CD4-positive, alpha-beta T cell treated with Interleukin-6 for 4 hours (primary cell): ENCODE data around the gene S100PBP.

ENCODE experiments used
- DNase-seq: peaks from one replicate; pipeline ENCODE4 v3.0.0-alpha.2; 2020; ENCODE audit warnings: mixed read lengths

Gene S100PBP

DNA sequence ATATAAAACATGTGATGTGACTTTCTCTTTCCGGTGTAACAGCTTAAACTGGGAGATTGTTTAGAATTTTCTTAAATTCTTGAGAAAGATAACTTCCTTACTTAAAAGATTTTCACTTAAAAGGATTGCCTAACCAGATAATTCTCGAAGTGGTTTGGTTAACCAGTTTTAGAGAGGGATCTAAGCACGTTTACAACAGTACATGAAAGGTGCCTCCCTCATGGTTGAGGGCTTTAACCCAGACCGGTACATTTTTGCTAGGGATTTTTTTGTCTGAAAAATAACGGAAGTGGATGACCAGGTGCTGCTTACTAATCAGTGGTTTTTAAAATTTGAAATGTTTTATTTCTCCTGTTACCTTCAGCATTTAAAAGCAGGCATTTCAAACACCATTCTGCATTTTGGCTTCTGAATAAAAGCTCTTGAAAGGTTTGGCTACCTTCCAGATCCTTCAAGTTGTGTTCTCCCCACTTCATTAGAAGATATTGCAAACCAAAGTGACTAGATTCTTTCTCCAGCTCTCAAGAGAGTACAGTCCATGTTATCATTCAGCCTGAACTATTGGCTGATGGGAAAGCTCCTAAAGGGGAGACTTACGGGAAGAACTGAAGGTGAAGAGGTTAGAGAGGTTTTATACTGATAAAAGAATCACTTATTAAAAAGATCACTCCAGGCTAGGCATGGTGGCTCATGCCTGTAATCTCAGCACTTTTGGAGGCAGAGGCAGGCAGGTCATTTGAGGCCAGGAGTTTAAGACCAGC lies 12.8 kb downstream of the S100PBP start:
- DNase-seq: no peak

DNA sequence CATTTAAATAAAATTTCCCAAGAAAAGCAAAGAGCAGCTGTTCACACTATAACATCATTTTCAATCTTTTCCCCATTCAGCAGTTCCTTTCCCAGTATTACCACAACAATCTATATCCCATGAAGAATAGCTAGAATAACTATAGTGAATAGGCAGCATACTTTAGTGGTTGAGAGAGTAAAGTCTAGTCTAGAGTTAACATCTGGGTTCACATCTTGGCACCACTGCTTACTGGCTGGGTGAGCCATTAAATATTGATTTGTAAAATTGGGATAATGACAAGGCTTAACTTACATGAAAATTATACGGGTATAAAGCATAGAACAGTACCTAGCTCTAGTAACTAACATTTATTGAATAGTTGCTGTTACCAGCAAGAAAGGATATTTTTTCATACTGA lies 14.4 kb downstream of the S100PBP start:
- no peak for DNase-seq

DNA sequence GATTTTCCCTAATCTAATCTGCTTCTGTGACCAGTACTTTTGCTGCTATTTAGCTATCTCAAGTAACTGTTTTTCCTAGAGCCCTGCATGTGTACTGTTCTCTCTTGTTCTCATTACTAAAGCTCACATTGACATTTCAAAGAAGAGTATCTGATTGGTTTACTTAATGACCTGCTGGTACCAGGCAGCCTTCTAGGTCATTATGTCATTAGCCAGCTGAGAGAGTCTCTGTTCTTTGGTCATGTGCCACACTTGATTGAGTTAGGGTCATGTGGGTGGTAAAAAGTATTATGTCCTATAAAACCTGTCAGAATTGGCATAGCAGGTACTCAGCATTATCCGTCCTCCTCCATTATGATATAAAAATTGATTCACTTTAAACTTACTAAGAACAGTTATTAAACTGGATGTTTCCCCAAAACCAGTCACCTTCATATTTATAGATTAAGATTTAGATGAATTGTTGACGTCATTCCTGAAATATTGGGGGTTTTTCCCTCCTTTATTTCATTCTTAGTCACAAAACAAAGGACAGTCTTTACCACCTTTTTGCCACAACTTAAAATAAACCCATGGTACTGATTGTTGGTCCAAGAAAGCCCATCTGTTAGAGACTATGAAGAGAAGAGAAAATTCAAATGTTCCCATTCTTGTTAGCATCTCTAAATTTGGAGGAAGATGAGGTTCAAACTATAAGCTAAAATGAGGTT lies 31.1 kb downstream of the S100PBP start:
- no peak for DNase-seq

DNA sequence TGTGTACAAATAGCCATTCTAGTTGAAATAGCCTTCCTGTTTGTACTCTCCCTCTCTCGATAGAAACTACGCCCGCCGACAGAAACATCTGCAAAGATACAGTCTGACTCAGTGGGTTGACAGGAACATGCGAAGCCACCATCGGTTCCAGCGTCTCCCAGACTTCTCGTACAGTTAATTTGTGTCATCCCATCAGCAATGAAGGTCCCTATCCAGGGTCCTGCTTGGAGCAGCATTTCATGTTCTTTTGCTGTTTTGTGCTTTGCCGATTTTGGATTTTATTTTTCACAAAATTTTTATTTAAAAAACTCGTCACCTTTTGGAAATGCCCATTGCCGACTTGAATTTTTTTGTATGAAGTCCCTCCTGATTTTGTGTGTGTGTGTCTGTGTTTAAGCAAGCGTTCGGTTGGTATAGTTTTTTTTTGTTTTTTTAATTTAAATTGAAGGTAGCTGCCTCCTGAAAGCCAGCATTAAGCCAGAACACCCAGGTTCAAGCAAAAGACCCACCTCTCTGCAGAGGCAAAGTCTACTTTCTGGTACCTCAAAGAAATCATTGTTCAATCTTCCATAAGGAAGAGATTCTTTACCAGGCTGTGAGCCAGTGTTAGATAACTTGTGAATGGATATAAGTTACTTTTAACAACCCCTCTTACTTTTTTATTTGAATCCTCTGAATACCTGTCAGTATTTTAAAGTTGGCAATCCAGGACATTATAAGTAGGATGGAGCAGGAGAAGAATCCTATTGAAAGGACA lies 38.6 kb downstream of the S100PBP start:
- no peak for DNase-seq

DNA sequence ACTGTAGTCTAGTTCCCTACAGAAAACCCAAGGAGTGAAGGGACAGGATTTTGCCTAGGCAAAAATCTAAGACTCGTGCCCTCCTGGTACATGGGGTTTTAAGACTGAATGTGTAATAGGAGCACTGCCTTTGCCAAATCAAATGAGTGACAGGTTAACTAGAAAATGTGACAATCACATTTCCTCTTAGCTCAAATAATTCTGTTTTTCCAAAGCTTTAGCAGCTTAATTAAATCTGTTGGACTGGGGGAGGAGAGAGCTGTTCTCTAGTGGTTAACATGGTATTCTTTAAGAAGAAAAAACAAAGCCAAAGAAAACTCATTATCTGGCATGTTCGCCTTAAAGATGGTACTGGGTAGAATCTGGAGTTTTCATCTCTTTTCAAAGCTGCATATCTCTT lies 40.7 kb downstream of the S100PBP start:
- no peak for DNase-seq

DNA sequence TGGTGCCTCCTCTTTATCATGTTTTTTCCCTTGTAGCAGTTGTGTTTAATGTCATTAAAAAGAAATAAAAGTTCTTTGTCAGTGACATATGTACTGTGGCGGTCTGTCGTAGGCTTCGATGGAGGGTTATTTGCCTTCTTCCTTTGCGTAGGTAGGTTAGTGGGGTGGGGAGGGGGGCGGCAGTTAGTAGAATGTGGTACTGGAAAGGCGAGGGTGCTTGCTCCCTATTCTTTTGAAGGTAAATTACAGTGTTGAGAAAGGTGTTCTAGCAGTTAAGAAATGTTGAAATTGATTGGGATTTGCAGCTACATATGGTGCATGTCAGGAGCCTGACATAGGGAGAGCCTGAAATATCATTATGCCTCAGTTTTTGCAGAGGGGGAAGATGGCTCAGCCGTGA lies 41.3 kb downstream of the S100PBP start:
- DNase-seq: no peak

DNA sequence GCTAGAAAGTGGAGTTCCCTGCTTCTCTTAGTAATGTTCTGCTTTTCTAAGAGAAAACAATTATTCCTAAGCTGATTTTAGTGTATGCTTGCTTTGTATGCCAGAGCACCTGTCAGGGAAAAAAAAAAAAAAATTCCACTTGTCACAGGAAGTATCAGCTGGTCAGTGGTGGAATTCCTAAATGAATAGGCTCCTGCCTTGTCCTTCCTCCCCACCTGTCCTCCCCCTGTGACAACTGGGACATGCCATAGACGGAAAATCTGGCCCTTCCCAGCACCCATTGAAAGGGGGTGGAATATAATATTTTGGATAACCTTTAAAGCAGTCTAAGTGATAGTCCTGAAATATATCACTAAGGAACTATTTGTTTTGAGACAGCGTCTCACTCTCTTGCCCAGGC lies 42.5 kb downstream of the S100PBP start:
- no peak for DNase-seq

DNA sequence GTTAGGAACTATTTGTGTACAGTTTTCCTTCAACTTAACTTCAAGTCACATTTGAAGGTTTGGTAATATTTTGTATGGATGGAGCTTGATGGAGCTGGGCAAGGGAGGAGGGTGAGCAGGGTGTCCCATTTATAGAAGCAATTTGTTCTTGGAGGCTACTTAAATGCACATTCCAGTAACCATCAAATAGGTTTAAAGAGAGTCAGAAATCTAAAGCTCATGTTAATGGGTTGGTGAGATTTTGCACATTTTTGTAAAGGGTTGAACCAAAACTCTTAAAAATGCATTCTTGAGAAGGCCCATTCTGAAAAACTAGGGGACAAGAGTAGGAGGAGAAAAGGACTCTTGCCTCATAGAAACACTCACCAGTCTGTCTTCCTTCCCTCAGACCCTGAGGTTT lies 43.1 kb downstream of the S100PBP start:
- DNase-seq: no peak

DNA sequence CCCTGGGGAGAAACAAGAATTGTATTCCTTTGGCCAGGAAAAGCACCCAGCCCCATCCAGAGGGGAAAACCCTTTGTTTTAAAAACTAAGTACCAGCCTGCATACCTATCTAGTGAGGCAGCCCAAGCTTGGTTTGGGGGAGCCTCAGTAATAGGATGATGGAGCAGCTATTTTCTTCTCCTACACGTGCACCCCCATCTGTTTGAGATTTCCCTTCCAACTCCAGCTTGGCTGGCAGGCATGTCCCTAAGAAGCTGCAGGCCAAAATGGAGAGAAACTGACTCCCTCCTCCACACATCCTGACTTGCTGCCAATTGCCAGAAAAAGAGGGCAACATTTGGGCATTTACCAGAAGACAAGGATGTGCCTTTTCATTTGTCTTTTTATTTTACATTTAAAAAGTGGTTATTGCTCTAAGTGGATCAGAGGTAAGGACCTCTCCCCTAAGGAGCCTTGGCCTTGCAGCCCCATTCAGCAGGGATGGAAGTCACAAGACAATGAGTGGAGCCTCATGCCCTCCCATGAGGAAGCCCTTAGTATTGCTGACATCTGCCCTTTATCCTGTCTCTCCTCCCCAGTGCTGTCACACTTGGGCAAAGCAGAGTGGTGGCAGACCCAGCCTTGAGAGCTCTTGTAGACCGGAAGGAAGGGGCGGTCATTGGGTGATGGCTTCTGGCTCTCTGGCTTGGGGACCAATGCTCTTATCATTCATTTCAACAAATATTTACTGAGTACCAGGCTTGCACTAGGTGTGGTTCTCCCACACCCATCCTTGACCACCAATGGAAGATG lies 44.6 kb downstream of the S100PBP start:
- DNase-seq: no peak

DNA sequence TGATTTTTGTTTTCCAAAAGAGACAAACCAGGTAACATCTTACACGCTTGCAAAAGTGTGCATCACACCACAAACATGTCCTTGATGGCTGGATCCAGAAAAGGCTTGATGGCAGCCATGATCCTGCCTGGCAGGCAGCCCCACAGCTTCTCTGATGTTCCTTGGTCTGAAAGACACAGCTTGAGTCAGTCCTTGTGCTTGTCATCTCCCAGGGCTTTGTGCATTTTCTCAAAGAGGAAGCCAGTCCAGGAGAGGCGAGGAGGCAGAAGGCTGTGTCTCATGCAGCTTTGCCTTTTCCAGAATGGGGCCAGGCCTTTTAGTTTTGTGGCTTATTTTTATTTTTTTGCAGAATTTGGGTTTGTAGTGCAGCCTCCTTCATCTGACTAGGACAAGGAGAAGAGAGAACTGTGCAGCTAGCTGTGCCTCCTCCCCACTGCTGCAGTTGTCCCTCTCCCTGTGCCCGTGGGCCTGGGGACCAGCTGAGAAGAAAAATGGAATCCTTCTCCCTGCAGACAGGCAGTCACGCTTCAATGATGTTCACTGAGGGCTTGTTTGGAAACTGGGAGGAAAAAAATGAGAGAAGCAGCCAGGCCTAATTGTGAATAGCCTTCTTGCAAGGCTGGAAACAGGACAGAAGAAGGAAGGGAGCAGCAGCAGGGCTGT lies 45.9 kb downstream of the S100PBP start:
- DNase-seq: no peak

DNA sequence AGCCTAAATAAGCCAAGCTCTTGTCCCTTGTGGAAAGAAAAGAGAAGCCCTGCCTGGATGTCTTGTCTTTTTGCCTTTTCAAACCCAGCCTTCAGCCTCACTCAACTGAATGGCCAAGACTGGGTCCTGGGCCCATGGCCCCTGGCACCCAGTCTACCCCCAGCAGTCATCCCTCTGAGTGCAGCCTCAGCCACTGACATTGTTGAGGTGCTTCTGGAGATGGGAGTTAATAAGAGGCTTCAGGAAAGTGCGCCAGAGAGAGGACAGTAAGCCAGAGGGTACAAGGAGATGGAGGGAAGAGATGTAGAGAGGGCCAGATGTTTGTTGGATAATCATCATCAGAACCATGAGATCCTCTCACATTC lies 46.4 kb downstream of the S100PBP start:
- no peak for DNase-seq

DNA sequence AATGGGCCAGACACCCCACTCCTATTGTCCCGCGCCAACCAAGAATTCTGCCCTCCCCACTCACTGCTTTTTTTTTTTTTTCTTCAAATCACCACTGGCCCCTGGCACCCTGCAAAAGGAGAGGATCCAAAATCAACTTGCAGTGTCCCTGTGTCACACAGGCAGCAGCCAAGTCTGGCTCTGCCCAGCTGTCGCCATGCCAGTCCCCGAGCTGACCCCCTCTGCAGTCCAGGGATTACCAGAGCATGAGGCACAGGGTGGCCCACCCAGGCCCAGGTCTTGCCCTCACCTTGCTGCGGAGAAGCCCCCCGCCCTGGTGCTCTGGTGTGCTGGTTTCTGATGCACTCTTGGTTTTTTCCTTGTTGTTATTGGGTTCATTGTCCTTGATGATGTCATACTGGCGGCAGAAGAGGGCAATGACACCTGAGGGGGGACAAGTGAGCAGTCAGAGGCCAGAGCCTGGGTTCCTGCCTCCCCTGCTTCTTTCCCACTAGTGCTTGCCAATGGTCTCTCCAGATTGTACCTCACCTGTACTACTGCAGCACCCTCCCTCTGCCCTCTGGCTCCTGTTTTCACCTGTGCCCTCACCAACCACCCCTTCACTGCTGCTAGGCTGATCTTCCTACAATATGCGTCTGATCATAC lies 47.0 kb downstream of the S100PBP start:
- DNase-seq: no peak

DNA sequence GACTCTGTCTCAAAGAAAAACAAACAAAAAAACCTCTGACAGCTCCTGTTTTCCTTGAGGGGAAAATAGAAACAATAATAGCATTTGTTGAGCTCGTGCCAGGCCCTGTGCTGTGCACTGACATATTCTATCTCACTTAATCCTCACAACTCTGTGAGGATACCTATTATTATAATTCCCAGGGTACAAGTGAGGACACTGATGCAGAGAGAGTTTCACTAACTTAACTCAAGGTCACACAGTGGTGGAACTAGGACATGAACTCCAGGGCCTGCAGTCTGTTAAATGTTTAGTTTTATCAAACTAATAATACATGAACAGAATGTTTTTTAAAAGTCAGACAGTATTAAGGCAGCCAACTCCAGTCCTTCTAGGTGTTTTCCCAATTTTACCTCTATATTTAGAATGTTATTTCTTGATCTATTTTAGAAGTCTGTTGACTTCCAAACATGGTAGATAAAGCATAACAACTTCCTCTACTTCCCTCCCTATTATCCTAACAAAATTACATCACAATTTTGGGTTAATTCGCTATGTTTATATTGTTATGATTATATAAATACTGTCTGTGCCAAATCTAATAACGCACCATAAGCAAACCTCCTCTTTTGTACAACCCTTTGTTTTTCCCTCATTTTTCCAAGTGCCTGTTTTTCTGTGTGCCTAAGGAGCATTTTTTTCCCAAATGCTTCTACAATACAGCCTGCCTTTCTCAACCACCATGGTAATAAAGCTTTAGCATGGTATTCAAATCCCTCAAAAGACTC lies 48.4 kb downstream of the S100PBP start:
- DNase-seq: no peak

DNA sequence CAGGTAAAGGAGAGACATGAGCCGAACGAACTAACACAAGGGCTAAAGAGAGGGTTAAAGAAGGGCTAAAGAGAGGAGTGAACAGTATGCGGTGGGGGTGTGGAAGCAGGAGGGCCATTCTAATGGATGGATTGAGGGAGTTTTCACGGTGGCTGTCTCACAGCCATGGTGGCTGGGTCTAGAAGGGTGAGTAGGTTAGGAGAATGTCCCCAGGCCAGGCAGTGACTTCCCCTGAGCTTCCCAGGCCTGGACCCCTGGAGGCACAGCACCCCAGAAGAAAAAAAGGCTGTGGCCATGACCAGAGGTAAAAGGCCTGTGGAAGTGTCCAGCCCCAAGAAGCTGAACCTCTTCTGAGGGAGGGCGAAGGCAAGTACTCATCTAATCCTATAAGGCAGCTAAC lies 49.7 kb downstream of the S100PBP start:
- DNase-seq: no peak

DNA sequence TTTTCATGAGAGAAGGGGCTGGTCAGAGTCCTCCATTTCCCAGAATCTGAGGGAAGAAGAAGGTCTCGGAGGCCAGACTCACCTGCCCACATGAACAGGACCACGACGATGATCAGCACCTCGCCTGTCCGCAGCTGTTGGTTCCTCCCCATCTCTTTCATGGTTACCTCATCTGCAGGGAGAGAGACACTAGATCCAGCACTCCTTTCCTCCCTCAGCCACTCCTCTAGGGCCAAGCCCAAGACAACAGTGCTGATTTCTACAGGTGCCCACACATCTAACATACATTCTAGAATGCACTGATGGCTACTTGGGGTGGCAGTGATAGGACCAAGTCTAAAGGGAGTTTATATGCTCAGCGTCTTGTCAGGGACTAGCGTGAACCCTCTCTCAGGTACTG lies 50.2 kb downstream of the S100PBP start:
- DNase-seq: no peak

DNA sequence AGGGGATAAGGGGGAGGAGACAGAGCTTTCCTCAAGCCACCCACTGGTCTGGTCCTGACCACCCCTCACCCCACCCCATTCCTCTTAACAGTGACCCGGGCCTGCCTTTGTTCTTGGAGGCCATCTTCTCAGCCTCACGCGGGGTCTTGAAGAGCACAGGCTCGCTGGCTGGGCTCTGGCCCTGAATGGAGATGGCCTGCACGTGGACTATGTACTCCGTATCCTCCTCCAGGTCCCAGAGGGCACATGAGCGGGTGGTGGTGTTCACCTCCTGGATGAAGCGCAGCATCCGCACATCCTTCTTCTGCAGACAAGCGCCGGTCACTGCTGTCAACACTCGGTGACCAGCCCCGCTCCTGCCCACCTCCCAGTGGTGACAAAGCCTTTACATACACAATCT lies 50.6 kb downstream of the S100PBP start:
- DNase-seq: no peak

DNA sequence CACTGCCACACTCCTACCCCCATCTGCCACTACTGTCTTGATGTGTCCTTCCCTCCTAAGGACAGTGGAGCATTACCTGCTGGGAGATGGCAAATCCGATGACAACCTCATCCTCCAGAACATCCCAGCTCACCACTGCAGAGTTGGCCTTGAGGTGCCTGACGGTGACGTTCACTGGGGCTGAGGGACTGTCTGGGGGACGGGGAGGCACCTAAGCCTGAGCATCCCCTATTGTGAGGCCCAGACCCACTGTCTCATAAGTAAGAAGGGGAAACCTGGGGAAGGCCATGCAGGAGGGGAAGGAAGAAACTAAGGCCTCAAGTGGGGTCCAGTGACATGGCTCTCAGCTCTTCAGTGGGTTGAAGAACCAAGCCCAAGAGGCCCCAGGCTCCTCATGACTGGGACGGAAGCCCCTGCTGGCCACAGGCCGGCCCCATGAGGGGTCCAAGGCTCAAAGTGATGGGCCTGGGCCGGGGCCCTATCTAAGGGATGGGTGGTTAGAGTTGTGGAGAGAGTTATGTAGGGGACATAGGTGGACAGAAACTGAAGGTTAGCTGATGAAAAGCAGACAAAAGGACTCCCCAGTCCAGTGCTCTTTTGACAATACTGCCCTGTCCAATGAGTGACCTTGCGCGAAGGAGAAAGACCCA lies 51.5 kb downstream of the S100PBP start:
- no peak for DNase-seq

DNA sequence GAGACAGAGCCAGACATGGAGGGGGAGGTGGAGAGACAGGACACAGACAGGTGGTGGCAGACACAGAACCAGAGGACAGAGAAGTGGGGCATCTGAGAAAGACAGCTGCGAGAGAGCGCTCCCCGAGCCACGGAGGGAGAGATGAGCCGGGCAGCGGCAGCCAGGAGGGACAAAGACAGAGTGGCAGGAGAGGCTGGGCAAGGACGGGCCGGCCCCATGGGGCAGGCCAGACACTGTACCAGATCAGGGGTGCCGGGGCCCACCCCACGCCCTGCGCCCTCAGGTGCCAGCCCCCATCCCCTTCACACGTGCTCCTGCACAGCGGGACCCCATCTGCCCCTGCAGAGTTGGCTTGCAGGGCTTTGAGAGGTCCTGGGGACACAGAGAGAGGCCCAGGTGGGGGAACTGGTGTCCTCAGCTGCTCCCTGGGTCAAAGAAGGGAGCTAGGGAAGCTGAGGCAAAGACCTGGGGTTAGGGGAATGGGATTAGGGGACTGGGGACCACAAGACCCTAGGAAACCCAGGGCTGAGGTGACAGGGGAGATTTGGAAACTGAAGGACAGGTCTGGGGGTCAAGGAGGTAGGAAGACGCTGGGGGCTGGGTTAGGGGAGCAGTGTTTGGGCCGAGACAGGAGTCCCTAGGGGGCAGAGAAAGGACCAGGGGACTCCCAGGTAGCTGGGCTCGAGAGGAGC lies 52.6 kb downstream of the S100PBP start:
- DNase-seq: no peak

DNA sequence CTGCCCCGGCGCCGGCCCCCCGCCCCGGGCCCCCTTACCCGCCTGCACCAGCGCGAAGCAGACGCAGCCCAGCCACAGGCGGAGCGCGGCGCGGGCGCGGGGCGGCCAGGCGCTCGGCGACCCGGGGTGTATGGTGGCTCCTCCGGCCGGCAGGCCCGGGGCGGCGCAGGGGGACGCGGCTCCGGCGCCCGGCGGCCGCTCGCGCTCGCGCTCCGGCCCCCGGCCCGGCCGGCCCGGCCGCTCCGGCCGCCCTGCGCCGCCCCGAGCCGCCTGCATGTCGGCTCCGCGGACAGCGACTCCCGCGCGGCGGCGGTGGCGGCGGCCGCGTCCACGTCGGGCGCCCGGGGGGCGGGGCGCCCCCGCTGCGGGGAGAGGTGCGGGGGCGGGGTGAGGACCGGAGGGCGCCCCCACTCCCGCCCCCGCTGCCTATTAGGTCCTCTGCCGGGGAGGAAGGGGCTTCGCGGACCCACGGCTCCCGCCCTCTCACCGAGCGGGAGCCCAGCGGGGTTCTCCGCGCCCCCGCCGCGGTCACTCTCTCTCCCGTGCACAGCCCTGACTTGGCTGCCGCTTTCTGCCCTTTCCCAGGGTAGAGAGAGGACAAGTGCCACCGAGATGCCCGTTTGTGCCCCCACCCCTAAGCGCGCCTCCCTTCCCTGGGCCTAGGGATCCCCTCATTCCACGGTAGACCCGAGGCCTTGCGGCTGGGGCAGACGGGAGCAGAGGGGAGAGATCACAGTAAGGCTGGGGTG lies 53.3 kb downstream of the S100PBP start, which contains the start of gene FNDC5:
Gene FNDC5 (minus strand): TSS at position 298 of the 749 bp plus-strand sequence.
- DNase-seq: no peak
